ENCODE data around the gene AARSD1. TPM values are rescaled to one million over a fixed set of nuclear protein-coding genes. Genes with fewer than 3 reads are reported as not detected.
"Not testable (repeated sequence)": the region's sequence is repeated elsewhere in the genome, so short reads cannot be mapped to it uniquely, and the experiment has no call there.

The AARSD1 gene
- polyA plus RNA-seq, 1 experiment, result 51.6 TPM

- no peak for DNase-seq (ENCODE audit: low read depth)
- ChIA-PET CTCF (interaction anchor here (0.6 to 1.4 kb wide), 2 partner anchors 55 to 81 kb away, joined by 3 to 7 read pairs; partner anchors contain the start of gene PTGES3L), POLR2A (interaction anchor here (0.6 kb wide), 1 partner anchor 151 kb away, joined by 4 read pairs; the partner anchor contains the start of gene VPS25)
Measured at GRCh38 chr17:42924891-42925290, 39.4 kb downstream of the AARSD1 start.

GRCh38 chr17:42923472-42923871 is 40.8 kb downstream of the AARSD1 start:
- peaks cover 12% of the 10 kb centered on the region for H3K27me3 ChIP-seq (ENCODE audit: control insufficient read depth, insufficient read depth, low read length)
- H3K4me3 ChIP-seq (ENCODE audit: low read depth, low read length); DNase-seq (ENCODE audit: low read depth); POLR2A ChIA-PET; H3K36me3 ChIP-seq (ENCODE audit: control insufficient read depth, insufficient read depth, low read length): not testable (repeated sequence)
- CTCF ChIA-PET, result interaction anchor here (0.9 to 1.2 kb wide), 2 partner anchors 14 to 79 kb away, joined by 3 read pairs; partner anchors contain the start of gene AOC2

More at GRCh38 chr17:42924891-42925290, 39.4 kb downstream of the AARSD1 start:
- Histone ChIP-seq H3K36me3 (ENCODE audit: control insufficient read depth, insufficient read depth, low read length) (no peaks in the 10 kb centered on the region), H3K27me3 (ENCODE audit: control insufficient read depth, insufficient read depth, low read length) (peaks cover 12% of the 10 kb centered on the region), H3K4me3 (ENCODE audit: low read depth, low read length) (no peak overlapping the region)
- no peak for TF ChIP-seq CTCF (IDR thresholded peaks at IDR 0.05; ENCODE audit: insufficient read depth, low read depth, low read length)

- ChIA-PET CTCF (interaction anchor here (0.8 to 1.2 kb wide), 3 partner anchors 75 to 98 kb away, joined by 3 read pairs; partner anchors contain the start of genes AOC2 and BECN1), POLR2A (no interaction called here)
- Histone ChIP-seq H3K4me3 (ENCODE audit: low read depth, low read length) (no peak overlapping the region), H3K27me3 (ENCODE audit: control insufficient read depth, insufficient read depth, low read length) (peaks cover 12% of the 10 kb centered on the region), H3K36me3 (ENCODE audit: control insufficient read depth, insufficient read depth, low read length) (no peaks in the 10 kb centered on the region)
- no peak for DNase-seq (ENCODE audit: low read depth)
- TF ChIP-seq CTCF (IDR thresholded peaks at IDR 0.05; ENCODE audit: insufficient read depth, low read depth, low read length), result no peak
Measured at GRCh38 chr17:42922294-42922693, 42.0 kb downstream of the AARSD1 start.

- ChIA-PET CTCF (interaction anchor here (1.3 kb wide), 2 partner anchors 8 to 78 kb away, joined by 3 to 8 read pairs; no protein-coding TSS in a partner anchor), POLR2A (no interaction called here)
- Histone ChIP-seq H3K36me3 (ENCODE audit: control insufficient read depth, insufficient read depth, low read length) (no peaks in the 10 kb centered on the region), H3K27me3 (ENCODE audit: control insufficient read depth, insufficient read depth, low read length) (peaks cover 12% of the 10 kb centered on the region), H3K4me3 (ENCODE audit: low read depth, low read length) (no peak overlapping the region)
- TF ChIP-seq CTCF (IDR thresholded peaks at IDR 0.05; ENCODE audit: insufficient read depth, low read depth, low read length), result no peak
- DNase-seq (ENCODE audit: low read depth), result no peak
Measured at GRCh38 chr17:42920922-42921321, 43.3 kb downstream of the AARSD1 start.

GRCh38 chr17:42920106-42920900 is 44.0 kb downstream of the AARSD1 start:
- ChIA-PET POLR2A (no interaction called here), CTCF (interaction anchor here (0.6 to 1.3 kb wide), 3 partner anchors 9 to 517 kb away, joined by 3 to 8 read pairs (median 3); no protein-coding TSS in a partner anchor)
- Histone ChIP-seq H3K36me3 (ENCODE audit: control insufficient read depth, insufficient read depth, low read length) (no peaks in the 10 kb centered on the region), H3K27me3 (ENCODE audit: control insufficient read depth, insufficient read depth, low read length) (peaks cover 12% of the 10 kb centered on the region), H3K4me3 (ENCODE audit: low read depth, low read length) (no peak overlapping the region)
- no peak for TF ChIP-seq CTCF (IDR thresholded peaks at IDR 0.05; ENCODE audit: insufficient read depth, low read depth, low read length)
- DNase-seq (ENCODE audit: low read depth), result no peak

GRCh38 chr17:42919522-42920077 is 44.7 kb downstream of the AARSD1 start:
- ChIA-PET POLR2A (interaction anchor here (0.6 kb wide), 1 partner anchor 14 kb away, joined by 3 read pairs; no protein-coding TSS in a partner anchor), CTCF (interaction anchor here (0.6 to 1.3 kb wide), 4 partner anchors 10 to 517 kb away, joined by 3 to 8 read pairs (median 3); partner anchors contain the start of gene AOC2)
- peaks cover 12% of the 10 kb centered on the region for H3K27me3 ChIP-seq (ENCODE audit: control insufficient read depth, insufficient read depth, low read length)
- DNase-seq (ENCODE audit: low read depth); H3K4me3 ChIP-seq (ENCODE audit: low read depth, low read length); H3K36me3 ChIP-seq (ENCODE audit: control insufficient read depth, insufficient read depth, low read length): not testable (repeated sequence)
